Tibial nerve (tissue), 3 donors: ENCODE data around the gene HBE1.

ENCODE experiments used
- POLR2A ChIP-seq, 2 donors: fragments of 450-650 bp; IDR thresholded peaks; one replicate each; pipeline ENCODE4 v1.6.1; 2017; ENCODE audit warnings: antibody characterized with exemption in 2 of 2, mild to moderate bottlenecking in 2 of 2, moderate library complexity in 2 of 2
- TF ChIP-seq, protein P1 (sequence below), 5 experiments: fragments of 200-600 bp in 3 of 5; fragments of 450-650 bp in 2 of 5; sonication (generic) in 3 of 5; IDR thresholded peaks; one replicate each; pipeline ENCODE4 v1.5.1; 2016 to 2019; ENCODE audit warnings: antibody characterized with exemption in 5 of 5, mild to moderate bottlenecking in 3 of 5, moderate library complexity in 2 of 5

DNA sequence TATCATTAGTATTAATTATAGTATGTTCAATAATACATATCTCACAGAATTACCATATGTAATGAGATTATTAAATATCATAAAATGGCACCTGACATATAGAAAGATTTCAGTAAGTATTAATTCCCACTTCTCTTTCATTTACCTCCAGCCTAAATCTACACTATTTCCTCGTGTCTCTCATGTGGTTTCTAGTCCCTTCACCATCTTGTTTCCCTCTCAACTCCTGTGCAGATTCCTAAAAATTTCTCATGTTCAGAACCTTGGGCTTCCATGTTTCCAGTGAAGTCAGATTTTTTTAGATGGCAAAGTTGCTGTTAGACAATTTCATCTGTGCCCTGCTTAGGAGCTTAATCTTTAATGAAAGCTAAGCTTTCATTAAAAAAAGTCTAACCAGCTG, 14.1 kb upstream of the HBE1 start:
- TF ChIP-seq POLR2A (IDR thresholded peaks at IDR 0.05): no peak
- TF ChIP-seq, protein P1, sequence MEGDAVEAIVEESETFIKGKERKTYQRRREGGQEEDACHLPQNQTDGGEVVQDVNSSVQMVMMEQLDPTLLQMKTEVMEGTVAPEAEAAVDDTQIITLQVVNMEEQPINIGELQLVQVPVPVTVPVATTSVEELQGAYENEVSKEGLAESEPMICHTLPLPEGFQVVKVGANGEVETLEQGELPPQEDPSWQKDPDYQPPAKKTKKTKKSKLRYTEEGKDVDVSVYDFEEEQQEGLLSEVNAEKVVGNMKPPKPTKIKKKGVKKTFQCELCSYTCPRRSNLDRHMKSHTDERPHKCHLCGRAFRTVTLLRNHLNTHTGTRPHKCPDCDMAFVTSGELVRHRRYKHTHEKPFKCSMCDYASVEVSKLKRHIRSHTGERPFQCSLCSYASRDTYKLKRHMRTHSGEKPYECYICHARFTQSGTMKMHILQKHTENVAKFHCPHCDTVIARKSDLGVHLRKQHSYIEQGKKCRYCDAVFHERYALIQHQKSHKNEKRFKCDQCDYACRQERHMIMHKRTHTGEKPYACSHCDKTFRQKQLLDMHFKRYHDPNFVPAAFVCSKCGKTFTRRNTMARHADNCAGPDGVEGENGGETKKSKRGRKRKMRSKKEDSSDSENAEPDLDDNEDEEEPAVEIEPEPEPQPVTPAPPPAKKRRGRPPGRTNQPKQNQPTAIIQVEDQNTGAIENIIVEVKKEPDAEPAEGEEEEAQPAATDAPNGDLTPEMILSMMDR (IDR thresholded peaks at IDR 0.05): no peak
